SIG-M5 treated with dmso at 0.1 percent for 504 hours (cell line): Measurements from ENCODE around the gene MRPS27.
"Not testable (repeated sequence)": the region's sequence is repeated elsewhere in the genome, so short reads cannot be mapped to it uniquely, and the experiment has no call there.

ENCODE experiments used
- DNase-seq: peaks from one replicate; lab custom pipeline; 2025; ENCODE audit not compliant: unreplicated experiment; lab: John Stamatoyannopoulos, UW

The MRPS27 gene

GRCh38 chr5:72326306-72326649 is 6.2 kb upstream of the MRPS27 start:
- no peak for DNase-seq

DNA sequence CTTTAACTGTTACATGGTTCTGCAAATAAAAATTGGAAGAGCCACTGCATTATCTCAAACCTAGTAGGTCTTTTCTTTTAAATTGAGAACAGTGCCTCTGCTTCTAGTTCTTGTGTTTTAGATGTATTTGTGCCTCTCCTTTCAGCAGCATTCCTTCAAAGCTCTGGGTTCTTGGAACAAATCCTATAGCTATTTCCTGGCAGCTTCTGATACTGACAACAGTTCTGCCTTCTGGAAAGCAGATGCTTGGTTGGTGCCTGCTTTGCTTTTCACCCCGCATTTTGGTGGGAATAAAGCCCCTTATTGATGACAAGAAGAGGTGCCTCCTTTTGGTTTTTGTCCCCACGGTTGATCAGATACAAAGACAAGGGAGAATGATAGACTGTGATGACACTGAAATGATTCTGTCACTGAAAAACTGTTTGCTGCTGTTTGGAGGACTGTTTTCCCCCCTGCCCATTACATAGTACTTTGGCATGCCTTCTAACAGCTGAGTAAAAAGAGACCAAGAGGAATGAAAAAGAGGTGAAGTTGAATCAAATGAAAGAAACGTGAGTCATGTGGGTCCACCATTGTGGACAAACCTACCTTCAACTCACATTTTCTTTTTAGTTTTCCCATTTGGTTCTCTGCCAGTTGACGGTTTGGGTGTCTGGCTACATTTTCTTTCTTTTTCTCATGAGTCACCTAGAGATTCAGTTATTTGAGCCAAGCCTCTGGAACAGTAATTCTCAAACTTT is 5.7 kb upstream of the MRPS27 start:
- DNase-seq = no peak

DNA sequence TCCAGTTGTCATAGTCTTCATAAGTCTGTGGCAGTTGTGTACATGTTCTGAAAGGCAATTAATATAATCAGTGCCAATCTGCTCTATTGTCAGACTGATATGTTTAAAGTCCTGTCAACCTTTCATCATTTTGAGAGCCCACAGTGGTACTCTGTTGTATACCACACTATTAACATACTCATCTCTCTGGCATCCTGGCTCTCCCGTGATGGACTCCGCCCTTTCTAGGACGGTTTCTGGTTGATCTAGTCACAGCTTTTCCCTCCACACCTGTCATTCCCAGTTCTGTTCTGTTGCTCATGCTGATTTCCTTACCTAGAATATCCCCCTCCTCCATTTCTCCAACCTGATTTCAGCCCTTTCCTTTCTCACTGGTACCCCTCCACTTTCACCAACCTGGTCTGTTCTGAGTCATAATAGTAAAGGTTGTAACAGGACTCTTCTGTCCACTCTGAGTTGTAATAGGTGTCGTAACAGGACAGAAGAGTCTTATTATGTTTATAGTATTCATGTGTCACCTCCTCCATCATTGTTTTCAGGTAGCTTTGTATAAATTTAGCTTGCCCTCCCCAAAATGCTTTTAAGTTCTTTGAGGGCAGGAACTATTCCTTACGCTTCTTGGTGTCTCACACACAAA is 4.3 kb upstream of the MRPS27 start:
- DNase-seq = no peak

- DNase-seq = not testable (repeated sequence)
These were observed 535 bp downstream of the MRPS27 start for GRCh38 chr5:72319435-72319975.

GRCh38 chr5:72314571-72315172 is 5.4 kb downstream of the MRPS27 start:
- DNase-seq = peak; percentile 37

DNA sequence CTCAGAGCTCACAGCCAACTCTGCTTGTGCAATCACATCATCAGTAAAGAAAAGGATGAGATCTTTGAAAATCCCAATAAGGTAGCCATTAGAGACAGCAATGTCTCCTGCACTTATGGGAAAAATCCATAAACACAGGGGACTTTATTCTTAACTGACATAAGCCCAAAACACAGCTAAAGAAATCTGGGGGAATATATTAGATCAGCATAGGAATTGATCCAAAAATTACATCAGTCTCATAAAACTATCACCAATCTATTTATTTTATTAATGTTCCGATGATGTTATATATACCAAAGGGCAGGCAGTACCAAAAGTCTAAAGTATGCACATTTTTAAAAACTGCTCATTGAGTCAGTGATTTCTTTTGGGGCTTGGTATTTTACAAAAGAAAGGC is 6.9 kb downstream of the MRPS27 start:
- DNase-seq = no peak

GRCh38 chr5:72308853-72309191 is 11.2 kb downstream of the MRPS27 start:
- no peak for DNase-seq

DNA sequence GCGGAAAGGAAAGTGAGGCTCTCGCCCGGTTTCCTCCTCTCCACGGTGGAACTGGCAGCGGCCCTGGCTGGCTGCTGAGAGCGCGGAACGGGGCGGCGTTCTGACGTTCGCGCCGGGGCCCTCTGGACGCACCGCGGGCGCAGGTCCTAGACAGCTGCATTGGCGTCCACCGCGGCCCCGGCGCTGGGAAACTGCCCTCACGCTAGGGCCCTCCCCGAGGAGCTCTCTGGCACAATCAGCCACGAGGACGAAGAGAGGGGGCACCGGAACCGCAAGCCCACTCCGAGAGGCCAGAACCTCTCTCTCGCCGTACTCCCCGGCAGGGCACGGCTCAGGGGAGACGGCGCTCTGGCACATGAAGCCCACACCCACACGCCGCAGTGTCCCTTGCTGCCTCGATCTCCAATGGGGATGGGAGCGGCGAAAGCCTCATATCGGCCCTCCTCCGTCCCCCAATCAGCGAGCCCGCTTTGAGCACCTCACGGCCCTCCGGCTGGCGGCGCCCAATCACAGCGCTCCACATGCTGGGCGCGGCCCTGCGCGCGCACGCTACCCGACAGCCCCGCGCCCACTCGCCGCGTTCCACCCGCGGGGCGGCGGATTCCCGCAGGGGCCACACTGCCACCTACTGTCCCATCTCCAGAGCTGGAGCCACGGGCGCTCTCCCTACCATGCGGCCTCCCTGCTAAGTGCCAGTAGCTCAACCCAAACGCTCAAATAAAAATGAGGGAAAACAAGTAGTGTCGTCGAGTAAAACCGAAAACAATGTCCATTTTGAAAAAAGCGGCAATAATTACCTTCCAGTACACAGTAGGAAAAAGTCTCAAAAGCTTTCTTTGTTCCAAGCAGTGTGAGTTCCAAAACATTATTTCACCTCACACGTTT is 11.8 kb downstream of the MRPS27 start:
- DNase-seq = peak; percentile 95

DNA sequence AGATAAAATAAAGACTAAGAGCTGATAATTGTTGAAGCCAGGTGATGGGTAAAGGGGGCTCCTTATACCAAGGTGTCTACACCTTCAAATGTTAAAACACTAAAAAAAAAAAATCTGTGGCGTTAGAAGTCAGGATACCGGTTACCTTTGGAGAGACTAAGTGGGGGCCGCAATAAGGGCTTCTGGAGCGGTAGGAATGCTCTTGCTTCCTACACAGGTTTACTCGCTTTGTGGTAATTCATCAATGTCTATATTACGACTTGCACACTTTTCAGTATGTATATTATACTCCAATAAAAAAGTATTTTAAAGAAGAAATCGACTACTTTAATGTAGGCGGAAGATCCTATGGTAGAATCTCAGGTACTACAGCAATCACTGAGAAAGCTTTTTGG is 12.5 kb downstream of the MRPS27 start:
- DNase-seq = no peak

GRCh38 chr5:72305194-72306142 is 14.6 kb downstream of the MRPS27 start:
- DNase-seq = no peak

DNA sequence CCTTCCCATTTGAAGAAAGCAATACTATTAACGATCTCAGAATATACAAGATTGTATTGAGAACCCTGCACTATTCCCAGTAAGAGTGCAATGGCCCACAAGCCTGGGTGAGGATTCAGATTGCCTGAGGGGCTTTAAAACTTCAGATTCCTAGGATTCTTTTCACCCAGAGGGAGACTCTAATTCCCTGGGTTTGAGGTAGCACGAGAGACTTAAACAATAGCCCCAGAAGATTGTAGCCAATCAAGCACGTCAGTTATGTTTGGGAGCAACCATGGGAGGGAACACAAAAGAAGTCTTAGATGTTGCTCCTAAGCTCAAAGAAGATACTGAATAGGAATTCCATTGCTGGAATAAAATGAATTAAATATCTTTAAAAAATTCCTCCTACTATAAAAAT is 17.9 kb downstream of the MRPS27 start:
- no peak for DNase-seq

- no peak for DNase-seq
These were observed 18.5 kb downstream of the MRPS27 start for GRCh38 chr5:72301557-72301956.

- no peak for DNase-seq
These were observed 19.3 kb downstream of the MRPS27 start for GRCh38 chr5:72300590-72301339.

DNA sequence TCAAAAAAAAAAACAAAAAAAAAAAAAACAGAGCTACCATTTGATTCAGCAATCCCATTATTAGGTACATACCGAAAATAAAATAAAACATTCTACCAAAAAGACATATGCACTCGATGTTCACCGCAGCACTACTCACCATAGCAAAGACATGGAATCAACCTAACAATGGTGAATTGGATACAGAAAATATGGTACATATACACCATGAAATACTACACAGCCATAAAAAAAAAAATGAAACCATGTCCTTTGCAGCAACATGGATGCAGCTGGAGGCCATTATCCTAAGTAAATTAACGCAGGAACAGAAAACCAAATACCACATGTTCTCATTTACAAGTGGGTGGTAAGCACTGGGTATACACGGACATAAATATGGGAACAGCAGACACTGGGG is 21.3 kb downstream of the MRPS27 start:
- no peak for DNase-seq

DNA sequence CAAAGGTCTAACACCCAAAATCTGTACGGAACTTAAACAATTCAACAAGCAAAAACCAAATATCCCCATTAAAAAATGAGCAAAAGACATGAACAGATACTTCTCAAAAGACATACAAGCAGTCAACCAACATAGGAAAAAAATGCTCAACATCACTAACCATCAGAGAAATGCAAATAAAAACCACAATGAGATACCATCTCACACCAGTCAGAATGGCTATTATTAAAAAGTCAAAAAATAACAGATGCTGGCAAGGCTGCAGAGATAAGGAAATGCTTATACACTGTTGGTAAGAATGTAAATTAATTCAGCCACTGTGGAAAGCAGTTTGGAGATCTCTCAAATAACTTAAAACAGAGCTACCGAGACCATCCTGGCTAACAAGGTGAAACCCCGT is 21.9 kb downstream of the MRPS27 start:
- DNase-seq = not testable (repeated sequence)

GRCh38 chr5:72296256-72296655 is 23.8 kb downstream of the MRPS27 start:
- no peak for DNase-seq

DNA sequence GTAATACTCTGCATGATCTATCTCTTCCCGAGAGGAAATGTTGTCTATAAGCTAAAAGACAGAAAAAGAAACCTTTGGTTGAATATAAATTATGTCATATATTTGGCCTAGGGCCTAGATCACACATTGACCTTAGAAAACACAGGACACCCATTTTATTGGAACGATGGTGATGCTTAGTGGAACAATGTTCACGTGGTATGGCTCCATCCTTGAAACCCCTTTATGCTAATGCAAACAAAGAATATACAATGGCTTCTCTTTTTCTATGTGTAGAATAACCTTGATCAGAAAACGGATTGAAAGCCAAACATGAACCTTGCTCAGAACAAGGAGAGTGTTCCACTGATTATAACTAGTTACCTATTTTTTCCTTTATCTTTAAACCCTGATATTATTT is 24.5 kb downstream of the MRPS27 start:
- no peak for DNase-seq

DNA sequence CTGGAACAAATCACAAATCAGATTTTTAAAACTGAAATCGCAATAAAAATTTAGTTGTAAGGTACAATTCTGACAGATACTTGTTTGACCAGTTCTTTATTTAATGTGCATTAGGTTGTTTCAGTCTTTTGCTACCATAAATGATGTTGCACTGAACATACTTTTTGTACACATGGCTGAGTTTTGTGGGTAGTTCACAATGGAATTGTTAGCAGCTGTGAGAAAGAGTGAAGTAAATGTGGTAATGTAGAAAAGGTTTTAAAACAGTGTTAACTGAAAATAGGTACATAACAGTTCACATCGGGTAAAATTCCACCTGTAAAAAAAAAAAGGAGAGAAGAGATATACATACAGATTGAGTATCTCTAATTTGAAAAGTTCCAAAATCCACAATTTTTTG is 25.6 kb downstream of the MRPS27 start:
- no peak for DNase-seq

- no peak for DNase-seq
These were observed 26.5 kb downstream of the MRPS27 start for GRCh38 chr5:72293495-72294055.
